ENCODE measurements around the gene KLK10.
A peak's percentile ranks its signal among the peaks of the same experiment; 100 is the strongest.
"Not testable (repeated sequence)": the region's sequence is repeated elsewhere in the genome, so short reads cannot be mapped to it uniquely, and the experiment has no call there.

Gene KLK10

DNA sequence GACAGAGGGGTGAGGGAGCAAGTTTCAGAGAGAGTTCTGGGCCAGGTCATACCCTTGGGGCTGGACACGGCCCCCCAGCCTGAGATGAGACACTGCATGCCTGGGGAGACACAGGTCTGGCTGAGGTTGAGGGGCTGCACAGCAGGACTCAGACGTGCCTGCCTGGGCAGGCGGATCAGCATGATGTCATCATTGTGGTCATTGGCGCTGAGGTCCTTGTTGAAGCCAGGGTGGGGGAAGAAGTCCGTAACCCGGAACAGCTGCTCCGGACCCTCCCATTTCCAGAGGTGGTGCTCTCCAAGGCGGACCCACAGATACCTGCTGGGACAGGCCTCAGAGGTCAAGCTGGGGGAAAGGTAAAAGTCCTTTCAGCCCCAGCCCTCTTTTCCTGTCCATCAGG is 13.1 kb downstream of the KLK10 start:
- DNase-seq (ENCODE audit: low read depth, low spot score): no peak
- no peak overlapping the region for H3K4me3 ChIP-seq (ENCODE audit: low read length)

GRCh38 chr19:51005248-51005647 is 14.3 kb downstream of the KLK10 start:
- DNase-seq (ENCODE audit: low read depth, low spot score): no peak
- no peak overlapping the region for H3K4me3 ChIP-seq (ENCODE audit: low read length)

DNA sequence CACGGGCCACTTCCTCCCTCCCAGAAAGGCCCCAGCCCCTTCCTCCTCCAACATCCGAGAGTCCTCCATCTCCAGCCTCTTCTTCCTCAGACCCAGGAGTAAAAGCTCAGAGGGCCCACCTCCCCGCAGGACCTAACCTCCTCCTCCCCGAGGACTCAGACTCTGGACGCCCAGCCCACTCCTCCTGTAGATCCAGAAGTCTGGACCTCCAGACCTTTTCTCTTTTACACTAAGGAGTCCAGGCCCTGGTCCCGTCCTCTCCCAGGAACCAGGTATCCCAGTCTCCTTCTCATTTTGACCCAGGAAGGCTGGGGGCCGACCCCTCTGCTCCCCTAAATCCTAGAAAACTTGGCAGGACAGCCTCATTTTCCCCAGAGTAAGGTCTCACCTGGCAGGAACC is 16.2 kb downstream of the KLK10 start:
- DNase-seq (ENCODE audit: low read depth, low spot score): no peak
- no peak overlapping the region for H3K4me3 ChIP-seq (ENCODE audit: low read length)

- no peak overlapping the region for H3K4me3 ChIP-seq (ENCODE audit: low read length)
Observed at GRCh38 chr19:51002542-51003311, 16.8 kb downstream of the KLK10 start.

DNA sequence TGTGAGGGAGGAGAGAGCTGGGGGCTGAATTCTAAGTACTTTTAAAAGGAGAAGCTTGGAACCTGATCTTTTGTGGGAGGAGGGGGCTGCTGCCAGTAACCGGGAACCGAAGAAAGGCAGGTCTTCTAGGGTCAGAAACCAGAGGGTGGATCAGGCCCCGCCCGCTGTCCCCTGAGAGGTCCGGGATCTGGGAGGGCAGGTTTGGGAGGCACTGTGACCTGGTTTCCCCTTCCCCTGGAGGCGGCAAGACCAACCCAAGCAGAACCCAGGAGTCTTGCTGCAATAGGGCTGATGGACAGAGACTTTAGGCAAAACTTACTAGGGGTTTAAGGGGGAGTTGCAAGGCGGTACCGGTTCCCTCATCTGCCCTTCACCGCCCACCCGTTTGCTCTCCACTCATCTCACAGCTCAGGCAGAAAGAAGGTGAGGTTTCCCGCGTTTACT is 17.4 kb downstream of the KLK10 start:
- no peak for DNase-seq (ENCODE audit: low read depth, low spot score)
- H3K4me3 ChIP-seq (ENCODE audit: low read length): no peak overlapping the region

More at GRCh38 chr19:51002542-51003311, 16.8 kb downstream of the KLK10 start:
- peak; percentile 27 for DNase-seq (ENCODE audit: low read depth, low spot score)

DNA sequence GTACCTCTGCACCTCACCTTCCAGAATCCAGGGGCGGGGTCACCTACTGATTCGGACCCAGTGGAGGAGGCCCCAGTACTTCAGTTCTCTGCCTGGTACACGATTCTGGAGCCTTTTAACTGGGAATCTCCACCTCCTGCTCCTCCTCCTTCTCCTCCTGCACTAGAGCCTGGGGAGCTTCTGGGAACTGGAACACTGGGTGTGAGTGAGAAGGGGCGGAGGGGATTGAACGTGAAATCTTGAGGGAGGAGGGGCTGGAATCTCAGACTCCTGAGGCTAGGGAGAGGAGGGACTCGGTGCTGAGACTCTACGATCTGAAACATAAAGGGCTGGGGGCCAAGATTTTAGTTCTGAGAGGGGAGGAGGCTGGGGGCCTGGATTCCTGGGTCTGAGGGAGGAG is 18.0 kb downstream of the KLK10 start, which contains the start of gene KLK8:
Gene KLK8 (minus strand): TSS at position 90 of the 400 bp plus-strand sequence. CDS start 437 bp downstream, outside the sequence.
- DNase-seq (ENCODE audit: low read depth, low spot score): no peak
- no peak within 1 kb of the TSS for H3K4me3 ChIP-seq (ENCODE audit: low read length)

DNA sequence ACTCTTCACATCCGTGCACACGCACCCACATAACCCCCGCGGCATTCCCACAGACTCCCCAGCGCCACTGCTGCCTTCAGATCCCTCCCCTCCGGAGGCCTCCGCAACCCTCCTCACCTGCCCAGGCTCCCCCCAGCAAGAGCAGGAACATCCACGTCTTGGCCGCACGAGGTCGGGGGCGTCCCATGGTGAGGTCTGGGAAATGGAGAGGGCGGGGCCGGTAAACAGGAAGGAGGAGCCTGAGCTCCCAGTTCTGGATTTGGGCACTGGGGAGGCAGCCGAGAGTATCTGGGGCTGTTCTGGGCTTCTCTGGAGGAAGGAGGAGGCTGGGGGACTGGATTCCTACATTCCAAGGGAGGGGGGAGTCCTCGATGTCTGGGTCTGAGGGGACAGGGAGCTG is 18.5 kb downstream of the KLK10 start:
- no peak overlapping the region for H3K4me3 ChIP-seq (ENCODE audit: low read length)
- no peak for DNase-seq (ENCODE audit: low read depth, low spot score)

DNA sequence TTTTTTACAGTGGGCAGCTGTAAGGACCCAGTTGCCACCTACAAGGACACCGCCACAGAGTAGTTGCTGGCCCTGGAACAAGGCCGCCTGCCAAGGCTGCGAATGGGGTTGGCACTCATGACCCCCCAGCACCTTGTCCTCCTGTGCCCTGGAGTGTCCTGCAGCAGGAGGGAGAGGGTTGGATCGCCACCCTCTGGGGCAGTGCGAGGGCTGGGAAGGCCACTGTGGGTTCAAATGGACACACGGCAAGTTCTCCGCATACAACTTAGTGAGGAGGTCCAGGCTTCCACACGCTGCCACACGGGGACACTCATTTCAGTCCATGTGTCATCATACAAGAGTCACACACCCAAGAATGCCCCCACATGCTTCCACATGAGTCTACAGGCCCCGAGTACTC is 19.1 kb downstream of the KLK10 start:
- H3K4me3 ChIP-seq (ENCODE audit: low read length): no peak overlapping the region
- DNase-seq (ENCODE audit: low read depth, low spot score): no peak

DNA sequence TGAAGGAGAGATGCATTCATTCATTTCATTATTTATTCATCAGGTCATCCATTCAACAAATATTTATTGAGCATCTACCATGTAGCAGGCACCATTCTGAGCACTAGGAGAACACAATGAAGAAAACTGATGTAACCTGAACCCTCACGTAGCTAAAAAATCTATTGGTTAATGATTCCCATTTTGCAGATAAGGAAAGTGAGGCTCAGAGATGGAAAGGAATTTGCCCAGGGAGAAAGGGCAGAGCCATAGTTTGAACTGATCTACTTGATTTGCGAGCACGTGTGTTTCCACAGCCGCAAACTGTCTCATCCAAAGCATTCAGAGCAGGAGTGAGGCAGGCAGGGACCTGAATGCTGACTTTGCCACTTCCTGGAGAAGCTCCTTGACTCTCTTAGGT is 20.8 kb downstream of the KLK10 start:
- DNase-seq (ENCODE audit: low read depth, low spot score): no peak

DNA sequence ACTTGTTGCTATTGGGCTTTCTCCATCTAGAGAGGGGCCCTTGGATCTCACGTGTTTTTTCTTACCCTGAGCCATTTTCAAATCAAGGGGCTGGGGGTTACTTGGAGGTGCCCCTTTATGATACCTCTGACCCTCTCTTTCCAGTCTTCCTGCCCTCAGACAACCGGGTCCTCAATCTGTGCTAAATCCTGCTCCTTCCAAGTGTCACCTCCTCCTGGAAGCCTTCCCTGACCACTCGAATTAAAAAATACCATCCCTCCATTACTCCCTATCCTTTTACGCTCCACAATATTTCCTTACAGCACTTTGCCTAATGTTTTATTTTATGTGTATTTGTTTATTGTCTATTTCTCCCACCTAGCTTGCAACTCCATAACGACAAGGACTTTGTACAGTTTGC is 21.4 kb downstream of the KLK10 start:
- DNase-seq (ENCODE audit: low read depth, low spot score): no peak
- H3K4me3 ChIP-seq (ENCODE audit: low read length): no peak overlapping the region

More for the DNA sequence above, 20.8 kb downstream of the KLK10 start:
- no peak overlapping the region for H3K4me3 ChIP-seq (ENCODE audit: low read length)

- peak; percentile 39 for DNase-seq (ENCODE audit: low read depth, low spot score)
- no peak overlapping the region for H3K4me3 ChIP-seq (ENCODE audit: low read length)
Observed at GRCh38 chr19:50994129-50994528, 25.4 kb downstream of the KLK10 start.

DNA sequence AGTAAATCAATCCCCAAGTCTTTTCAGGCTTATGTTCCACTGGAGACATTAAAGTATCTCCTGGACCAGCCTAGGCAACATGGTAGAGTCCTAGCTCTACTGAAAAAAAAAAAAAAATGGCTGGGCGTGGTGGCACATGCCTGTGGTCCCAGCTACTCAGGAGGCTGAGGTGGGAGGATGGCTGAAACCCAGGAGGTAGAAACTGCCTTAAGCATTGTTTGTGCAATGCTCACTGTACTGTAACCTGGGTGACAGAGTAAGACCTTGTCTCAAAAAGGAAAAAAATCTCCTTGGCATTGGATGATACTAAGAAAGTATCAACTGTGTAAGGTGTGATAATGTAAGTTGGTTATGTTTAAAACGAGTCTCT is 26.9 kb downstream of the KLK10 start:
- no peak for DNase-seq (ENCODE audit: low read depth, low spot score)
- no peak overlapping the region for H3K4me3 ChIP-seq (ENCODE audit: low read length)

- DNase-seq (ENCODE audit: low read depth, low spot score); H3K4me3 ChIP-seq (ENCODE audit: low read length): not testable (repeated sequence)
Observed at GRCh38 chr19:50984416-50984815, 35.1 kb downstream of the KLK10 start.

DNA sequence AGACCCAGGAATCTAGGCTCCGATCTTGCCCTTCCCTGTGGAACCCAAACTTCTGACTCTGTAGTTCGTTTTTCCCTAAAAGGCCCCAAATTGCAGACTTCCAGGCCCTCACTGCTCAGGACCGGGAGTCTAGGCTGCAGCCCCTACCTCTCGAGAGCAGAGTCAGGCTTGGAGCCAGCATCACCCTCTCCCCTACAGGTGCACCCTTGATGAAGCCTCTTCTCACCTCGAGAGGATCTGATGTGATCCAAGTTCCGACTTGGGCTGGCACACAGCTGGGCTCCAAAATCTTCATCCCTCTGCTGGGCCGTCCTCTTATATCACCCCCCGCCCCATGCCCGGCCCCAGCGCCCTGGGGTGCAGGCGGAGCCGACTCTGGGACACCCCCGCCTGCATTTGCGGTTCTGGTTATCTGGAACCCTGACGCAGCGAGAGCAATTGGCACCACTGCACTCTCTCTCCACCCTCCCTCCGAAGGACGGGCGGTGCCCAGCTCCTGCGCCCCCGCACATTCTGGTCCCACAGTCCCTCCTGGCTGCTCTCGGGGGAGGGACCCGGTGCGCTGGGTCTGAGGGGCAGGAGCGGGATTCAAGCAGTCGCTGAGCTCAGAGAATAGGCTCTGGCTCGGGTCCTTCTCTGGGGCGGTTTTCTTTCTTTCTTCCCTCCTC is 35.8 kb downstream of the KLK10 start, which contains the start of gene KLK7:
Gene KLK7 (minus strand): TSS at position 293 of the 668 bp plus-strand sequence. CDS start 1,518 bp downstream, outside the sequence.
- DNase-seq (ENCODE audit: low read depth, low spot score): no peak
- no peak within 1 kb of the TSS for H3K4me3 ChIP-seq (ENCODE audit: low read length)

DNA sequence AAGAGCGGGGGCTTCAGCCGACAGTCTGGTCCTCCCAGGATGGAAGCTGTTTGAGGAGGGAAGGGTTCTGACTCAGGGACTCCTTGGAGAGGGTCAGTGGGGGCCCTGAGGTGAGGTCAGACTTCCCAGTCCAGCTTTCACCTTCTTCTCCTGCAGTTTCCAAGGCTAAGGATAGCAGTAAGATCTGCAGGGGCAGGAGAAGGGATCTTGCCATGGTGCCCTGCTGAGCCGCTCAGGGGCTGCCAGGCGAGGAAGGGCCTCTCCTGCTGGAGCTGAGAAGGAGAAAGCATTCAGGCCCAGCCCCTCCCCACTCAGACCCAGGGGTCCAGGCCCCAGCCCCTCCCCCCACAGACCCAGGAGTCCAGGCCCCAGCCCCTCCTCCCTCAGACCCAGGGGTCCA is 37.3 kb downstream of the KLK10 start:
- no peak overlapping the region for H3K4me3 ChIP-seq (ENCODE audit: low read length)

GRCh38 chr19:50981587-50982146 is 37.8 kb downstream of the KLK10 start:
- H3K4me3 ChIP-seq (ENCODE audit: low read length): no peak overlapping the region
- DNase-seq (ENCODE audit: low read depth, low spot score): no peak

More for the DNA sequence above, 37.3 kb downstream of the KLK10 start:
- DNase-seq (ENCODE audit: low read depth, low spot score): no peak

DNA sequence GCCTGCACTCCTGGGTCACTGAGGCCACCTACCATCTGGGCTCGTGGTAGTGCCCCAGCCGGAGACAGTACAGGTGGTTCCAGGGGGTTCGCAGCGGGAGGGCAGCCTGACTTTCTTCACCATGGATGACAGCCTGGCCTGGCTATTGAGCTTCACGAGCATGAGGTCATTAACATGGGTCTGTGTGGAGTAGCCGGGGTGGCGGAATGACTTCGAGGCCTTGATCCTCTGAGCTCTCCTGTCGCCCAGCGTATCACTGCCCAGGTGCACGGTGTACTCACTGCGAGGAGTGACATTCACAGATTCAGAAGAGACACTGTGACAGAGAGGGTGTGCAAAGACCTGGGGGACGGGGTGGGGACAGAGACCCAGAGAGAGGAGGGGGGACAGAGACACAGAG is 39.3 kb downstream of the KLK10 start:
- DNase-seq (ENCODE audit: low read depth, low spot score): no peak

DNA sequence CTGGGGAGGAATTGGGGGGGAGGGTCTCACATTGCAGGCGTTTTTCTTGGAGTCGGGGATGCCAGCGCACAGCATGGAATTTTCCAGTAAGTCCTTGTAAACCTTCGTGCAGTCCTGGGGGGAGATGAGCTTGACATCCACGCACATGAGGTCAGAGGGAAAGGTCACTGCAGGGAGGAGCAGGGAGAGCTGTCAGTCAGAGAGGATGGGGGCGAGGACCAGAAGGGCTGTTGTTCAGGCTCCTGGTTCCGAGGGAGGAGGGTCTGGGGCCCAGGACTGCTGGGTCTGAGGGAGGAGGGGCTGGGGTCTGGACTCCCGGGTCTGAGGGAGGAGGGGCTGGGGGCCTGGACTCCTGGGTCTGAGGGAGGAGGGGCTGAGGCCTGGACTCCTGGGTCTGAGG is 39.8 kb downstream of the KLK10 start:
- no peak overlapping the region for H3K4me3 ChIP-seq (ENCODE audit: low read length)

More for the DNA sequence above, 39.3 kb downstream of the KLK10 start:
- H3K4me3 ChIP-seq (ENCODE audit: low read length): no peak overlapping the region

DNA sequence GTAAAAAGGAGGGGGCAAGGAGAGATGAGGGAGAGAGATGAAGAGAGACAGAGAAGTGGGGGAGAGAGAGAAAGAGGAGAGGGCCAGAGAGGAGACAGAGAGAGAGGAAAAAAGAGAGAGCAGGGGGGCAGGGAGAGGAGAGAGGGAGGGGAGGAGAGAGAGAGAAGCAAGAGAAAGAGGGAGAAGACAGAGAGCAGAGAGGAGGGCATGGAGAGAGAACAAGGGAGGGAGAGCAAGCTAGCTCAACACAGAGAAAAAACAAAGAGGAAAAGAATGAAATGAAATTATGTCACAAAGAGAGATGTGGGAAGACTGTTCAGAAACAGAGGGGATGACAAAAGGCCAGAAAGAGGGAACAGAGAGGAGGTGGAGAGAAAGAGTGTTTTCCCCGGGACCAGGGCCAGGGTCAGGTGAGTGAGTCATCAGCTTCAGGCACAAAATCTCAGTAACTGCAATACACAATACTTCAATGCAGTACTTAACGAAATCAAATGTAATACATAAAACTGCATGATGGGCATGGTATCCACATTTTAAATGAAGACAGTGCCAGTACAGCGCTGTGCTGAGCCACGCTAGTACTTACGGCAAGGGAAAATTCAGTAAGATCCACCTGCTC is 40.6 kb downstream of the KLK10 start:
- H3K4me3 ChIP-seq (ENCODE audit: low read length): no peak overlapping the region
- DNase-seq (ENCODE audit: low read depth, low spot score): no peak

More for the DNA sequence above, 39.8 kb downstream of the KLK10 start:
- no peak for DNase-seq (ENCODE audit: low read depth, low spot score)

DNA sequence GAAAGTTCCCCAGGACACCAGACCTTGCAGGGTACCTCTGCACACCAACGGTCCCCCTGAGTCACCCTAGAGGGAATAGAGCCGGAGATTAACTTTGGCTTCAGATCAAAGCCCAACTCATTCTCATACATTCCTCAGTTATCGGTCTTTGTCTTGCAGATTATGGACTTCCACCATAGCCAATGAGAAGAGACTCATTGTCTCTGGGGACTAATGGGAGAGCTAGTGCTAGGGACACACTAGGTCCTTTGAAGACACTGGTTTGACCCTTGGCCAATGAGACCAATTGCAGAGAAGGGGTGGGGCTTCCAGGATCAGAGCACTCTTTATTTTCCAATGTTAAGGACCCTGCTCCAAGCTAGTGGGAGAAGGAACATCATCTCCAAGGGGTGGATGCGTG is 41.9 kb downstream of the KLK10 start:
- DNase-seq (ENCODE audit: low read depth, low spot score): no peak
- no peak overlapping the region for H3K4me3 ChIP-seq (ENCODE audit: low read length)
